ENCODE measurements around the gene C2CD4D. TPM values are rescaled to one million over a fixed set of nuclear protein-coding genes. Genes with fewer than 3 reads are reported as not detected.
A peak's percentile ranks its signal among the peaks of the same experiment; 100 is the strongest.

The C2CD4D gene
- total and polyA plus RNA-seq, 2 of the 13 experiments (the other 11 are each of a cell fraction or from before 2014, with no cell fraction given): not detected

DNA sequence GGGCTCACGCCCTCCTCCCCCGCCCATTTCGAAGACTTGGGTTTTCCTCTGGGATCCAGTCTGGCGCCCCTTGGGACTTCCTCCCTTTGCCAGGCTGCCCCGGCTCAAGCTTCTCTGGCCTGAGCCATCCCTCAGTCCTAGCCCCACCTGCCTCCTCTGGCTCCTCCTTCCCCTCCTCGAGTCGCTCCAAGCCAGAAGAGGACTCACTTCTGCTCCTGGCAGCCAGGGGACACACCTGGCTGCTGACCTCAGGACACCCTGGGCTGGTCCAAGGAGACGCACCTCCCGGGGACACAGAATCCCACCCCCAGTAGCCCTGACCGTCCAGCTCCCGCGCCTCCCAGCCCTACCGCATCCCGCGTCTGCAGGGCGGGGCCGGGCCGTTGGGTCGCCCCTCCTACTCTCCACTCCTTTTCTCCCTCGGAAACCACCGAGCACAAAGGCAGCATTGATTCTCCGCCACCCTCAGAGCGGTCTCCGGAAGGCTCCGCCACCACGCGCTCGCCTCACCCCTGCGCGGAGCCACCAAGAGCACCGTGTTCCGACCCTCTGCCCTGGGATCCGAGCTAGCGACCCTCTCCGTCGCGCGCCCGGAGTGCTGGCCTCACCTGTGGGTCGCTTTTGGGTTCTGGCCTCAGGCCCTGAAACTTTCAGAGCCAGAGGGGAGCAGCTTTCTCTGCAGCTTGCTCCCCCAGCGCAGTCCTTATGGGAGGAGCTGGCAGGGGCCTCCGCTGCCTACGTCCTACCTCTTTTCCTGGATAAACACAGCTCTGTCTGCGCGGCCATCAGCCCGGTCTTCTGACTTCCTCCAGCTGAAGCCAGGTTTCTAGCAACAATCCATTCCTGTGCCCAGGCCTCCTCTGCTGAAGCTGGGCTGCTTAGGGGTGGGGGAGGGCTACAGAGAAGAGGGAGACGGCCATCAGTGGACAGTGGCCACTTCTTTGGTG, at the start of gene C2CD4D (continued):
- TF ChIP-seq ZNF263 (CRISPR knock-in tag; IDR thresholded peaks at IDR 0.05): peak; percentile 42; the same call in 1 of the 2 replicates
- no peak for TF ChIP-seq FOXK2 (IDR thresholded peaks at IDR 0.05)
- no peak for TF ChIP-seq ZMYM2 (CRISPR knock-in tag; IDR thresholded peaks at IDR 0.05)
- TF ChIP-seq ZNF607 (CRISPR knock-in tag; IDR thresholded peaks at IDR 0.05; ENCODE audit: borderline replicate concordance): no peak
- no peak for TF ChIP-seq CCAR2 (optimal IDR thresholded peaks at IDR 0.05; ENCODE audit: low read depth, low read length)
- TF ChIP-seq ZSCAN21 (CRISPR knock-in tag; IDR thresholded peaks at IDR 0.05; ENCODE audit: borderline replicate concordance): 0 out of 2 replicates have a peak, but pooled peaks have one; percentile 45
- TF ChIP-seq, protein P1, sequence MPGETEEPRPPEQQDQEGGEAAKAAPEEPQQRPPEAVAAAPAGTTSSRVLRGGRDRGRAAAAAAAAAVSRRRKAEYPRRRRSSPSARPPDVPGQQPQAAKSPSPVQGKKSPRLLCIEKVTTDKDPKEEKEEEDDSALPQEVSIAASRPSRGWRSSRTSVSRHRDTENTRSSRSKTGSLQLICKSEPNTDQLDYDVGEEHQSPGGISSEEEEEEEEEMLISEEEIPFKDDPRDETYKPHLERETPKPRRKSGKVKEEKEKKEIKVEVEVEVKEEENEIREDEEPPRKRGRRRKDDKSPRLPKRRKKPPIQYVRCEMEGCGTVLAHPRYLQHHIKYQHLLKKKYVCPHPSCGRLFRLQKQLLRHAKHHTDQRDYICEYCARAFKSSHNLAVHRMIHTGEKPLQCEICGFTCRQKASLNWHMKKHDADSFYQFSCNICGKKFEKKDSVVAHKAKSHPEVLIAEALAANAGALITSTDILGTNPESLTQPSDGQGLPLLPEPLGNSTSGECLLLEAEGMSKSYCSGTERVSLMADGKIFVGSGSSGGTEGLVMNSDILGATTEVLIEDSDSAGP (CRISPR knock-in tag; IDR thresholded peaks at IDR 0.05; ENCODE audit: borderline replicate concordance): peak; percentile 63; the same call in 1 of the 2 replicates
- TF ChIP-seq HNRNPLL (IDR thresholded peaks at IDR 0.05; ENCODE audit: low read depth, low read length, poor library complexity, severe bottlenecking): peak; percentile 91
- no peak for TF ChIP-seq PHF20 (CRISPR knock-in tag; IDR thresholded peaks at IDR 0.05)
- no peak for TF ChIP-seq ZNF441 (CRISPR knock-in tag; IDR thresholded peaks at IDR 0.05; ENCODE audit: borderline replicate concordance)
- TF ChIP-seq EP300 (IDR thresholded peaks at IDR 0.05; ENCODE audit: low read depth in 2 of 2, low read length in 2 of 2): no peak
- no peak; the same call in 1 of the 2 replicates for TF ChIP-seq EP300 (CRISPR knock-in tag; IDR thresholded peaks at IDR 0.05; ENCODE audit: borderline replicate concordance)
- TF ChIP-seq ARNT (IDR thresholded peaks at IDR 0.05): no peak
- no peak for TF ChIP-seq RFX3 (CRISPR knock-in tag; IDR thresholded peaks at IDR 0.05)
- TF ChIP-seq ZNF512B (CRISPR knock-in tag; IDR thresholded peaks at IDR 0.05; ENCODE audit: borderline replicate concordance): no peak
- TF ChIP-seq ZNF30 (CRISPR knock-in tag; IDR thresholded peaks at IDR 0.05): no peak
- TF ChIP-seq STAG1 (CRISPR knock-in tag; IDR thresholded peaks at IDR 0.05): no peak
- no peak for TF ChIP-seq CREBL2 (CRISPR knock-in tag; IDR thresholded peaks at IDR 0.05; ENCODE audit: borderline replicate concordance)
- peak; percentile 44; the same call in 1 of the 2 replicates for TF ChIP-seq TFDP1 (CRISPR knock-in tag; IDR thresholded peaks at IDR 0.05; ENCODE audit: borderline replicate concordance)
- no peak for TF ChIP-seq ZNF777 (CRISPR knock-in tag; IDR thresholded peaks at IDR 0.05)
- no peak for TF ChIP-seq MBNL3 (CRISPR knock-in tag; conservative IDR thresholded peaks at IDR 0.05)
- no peak for TF ChIP-seq HNRNPL (IDR thresholded peaks at IDR 0.05; ENCODE audit: low read depth, low read length)
- no peak for TF ChIP-seq ZBTB1 (CRISPR knock-in tag; IDR thresholded peaks at IDR 0.05; ENCODE audit: borderline replicate concordance)
- TF ChIP-seq KMT2A (CRISPR knock-in tag; IDR thresholded peaks at IDR 0.05): no peak
- TF ChIP-seq KDM4B (CRISPR knock-in tag; IDR thresholded peaks at IDR 0.05): no peak

All from HepG2 (cell line).